GM10266 (cell line): ENCODE data around the gene ZMIZ1.

Experiments used
- DNase-seq: peaks from one replicate; pipeline ENCODE4 v3.0.0; 2012; ENCODE audit errors: extremely low spot score
- TF ChIP-seq, protein P1 (sequence below): IDR thresholded peaks from 2 replicates; pipeline ENCODE4 v1.5.1; 2012; ENCODE audit warnings: mild to moderate bottlenecking, low read depth; ENCODE audit not compliant: control insufficient read depth, insufficient read depth; ENCODE audit errors: missing control alignments

Gene ZMIZ1

DNA sequence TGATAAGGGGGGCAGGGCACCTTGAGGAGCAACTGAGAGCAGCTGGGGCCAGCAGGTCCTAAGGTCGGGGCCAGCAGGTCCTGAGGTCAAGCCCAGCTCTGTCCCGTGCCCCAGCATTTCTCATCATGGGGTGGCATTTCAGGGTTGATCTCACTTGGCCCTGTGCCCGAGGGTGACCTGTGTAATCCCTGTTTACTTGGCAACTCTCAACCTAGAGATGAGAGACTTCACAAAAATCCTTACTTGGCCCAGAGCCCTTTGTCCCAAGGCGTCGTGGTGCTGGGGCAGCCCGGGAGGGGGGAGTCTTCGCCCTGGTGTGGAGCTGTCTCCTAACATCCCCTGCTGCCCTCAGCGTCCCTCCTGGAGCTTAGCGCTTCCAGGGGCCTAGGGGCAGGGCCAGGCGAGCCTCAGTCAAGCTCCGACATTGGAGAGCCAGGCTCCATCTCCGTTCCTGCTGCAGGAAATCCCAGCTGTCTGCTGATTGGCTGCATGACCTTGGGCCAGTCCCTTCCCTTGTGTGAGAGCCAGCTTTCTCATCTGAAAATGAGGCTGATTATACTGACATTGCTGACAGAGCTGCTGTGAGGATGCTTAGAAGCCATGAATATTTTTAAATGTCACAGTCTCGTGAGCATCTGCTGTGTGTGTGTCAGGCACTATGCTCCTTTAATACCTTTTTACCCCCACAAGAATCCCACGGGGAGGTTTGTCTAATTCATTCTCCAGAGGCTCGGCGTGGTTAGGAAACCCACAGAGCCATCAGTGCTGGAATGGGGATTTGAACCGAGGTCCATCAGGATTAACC lies 94.3 kb downstream of the ZMIZ1 start:
- DNase-seq: no peak
- TF ChIP-seq, protein P1, sequence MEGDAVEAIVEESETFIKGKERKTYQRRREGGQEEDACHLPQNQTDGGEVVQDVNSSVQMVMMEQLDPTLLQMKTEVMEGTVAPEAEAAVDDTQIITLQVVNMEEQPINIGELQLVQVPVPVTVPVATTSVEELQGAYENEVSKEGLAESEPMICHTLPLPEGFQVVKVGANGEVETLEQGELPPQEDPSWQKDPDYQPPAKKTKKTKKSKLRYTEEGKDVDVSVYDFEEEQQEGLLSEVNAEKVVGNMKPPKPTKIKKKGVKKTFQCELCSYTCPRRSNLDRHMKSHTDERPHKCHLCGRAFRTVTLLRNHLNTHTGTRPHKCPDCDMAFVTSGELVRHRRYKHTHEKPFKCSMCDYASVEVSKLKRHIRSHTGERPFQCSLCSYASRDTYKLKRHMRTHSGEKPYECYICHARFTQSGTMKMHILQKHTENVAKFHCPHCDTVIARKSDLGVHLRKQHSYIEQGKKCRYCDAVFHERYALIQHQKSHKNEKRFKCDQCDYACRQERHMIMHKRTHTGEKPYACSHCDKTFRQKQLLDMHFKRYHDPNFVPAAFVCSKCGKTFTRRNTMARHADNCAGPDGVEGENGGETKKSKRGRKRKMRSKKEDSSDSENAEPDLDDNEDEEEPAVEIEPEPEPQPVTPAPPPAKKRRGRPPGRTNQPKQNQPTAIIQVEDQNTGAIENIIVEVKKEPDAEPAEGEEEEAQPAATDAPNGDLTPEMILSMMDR: no peak

GRCh38 chr10:79163666-79163975 lies 94.9 kb downstream of the ZMIZ1 start:
- TF ChIP-seq, protein P1: no peak
- no peak for DNase-seq

DNA sequence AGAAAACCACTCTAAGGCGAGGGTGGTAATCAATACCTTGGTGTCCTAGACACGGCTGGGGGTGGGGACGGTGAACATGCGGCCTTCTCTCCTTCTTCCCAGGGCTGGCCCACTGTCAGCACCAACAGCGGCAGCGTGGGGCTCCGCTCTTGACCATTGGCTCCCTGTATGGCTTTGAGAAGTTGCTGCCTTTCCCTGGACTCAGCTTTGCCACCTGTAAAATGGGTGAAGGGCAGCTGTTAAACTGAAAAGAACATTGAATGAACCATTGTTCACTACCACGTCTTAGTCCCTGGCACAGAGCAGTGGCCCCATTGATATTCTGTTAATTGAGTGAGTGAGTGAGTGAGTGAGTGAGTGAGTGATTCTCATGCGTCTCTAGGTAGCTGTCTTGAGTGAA lies 95.3 kb downstream of the ZMIZ1 start:
- no peak for DNase-seq
- TF ChIP-seq, protein P1: no peak

DNA sequence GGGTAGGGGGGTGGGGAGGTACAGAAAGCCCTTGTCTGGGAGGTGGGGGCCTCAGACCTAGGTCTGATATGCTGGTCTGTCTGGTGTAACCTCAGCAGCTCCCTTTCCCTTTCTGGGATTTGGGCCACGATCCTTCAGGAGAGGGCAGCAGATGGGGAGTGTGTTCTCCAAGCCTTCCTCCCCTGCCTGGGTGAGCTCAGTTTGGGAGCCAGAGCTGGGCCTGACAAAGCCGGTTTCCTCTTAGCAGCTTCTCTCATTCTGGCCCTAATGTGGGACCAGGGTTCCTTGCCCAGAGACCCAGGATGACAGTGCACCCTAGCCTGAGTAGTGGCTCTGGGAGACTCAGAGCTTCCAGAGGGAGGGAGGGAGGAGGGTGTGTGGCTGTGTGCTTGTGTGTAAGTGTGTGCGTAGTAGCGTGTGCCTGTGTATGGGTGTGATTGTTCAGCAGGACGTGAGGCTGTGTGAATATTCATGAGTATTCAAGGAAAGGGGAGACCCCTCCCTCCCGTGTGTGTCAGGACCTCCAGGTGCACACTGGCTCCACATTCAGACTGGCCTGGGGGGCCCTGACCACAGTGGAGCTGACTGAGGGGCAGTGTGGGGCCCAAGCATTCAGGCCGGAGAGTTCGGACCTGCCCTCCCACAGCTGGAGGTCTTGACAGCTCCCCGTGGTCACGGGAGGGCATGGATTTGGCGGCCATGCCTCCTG lies 96.5 kb downstream of the ZMIZ1 start:
- DNase-seq: no peak
- TF ChIP-seq, protein P1: no peak

- DNase-seq: no peak
- TF ChIP-seq, protein P1: no peak
These were observed 97.6 kb downstream of the ZMIZ1 start for GRCh38 chr10:79166312-79166721.

- DNase-seq: no peak
- TF ChIP-seq, protein P1: no peak
These were observed 98.0 kb downstream of the ZMIZ1 start for GRCh38 chr10:79166741-79167140.

GRCh38 chr10:79167537-79167936 lies 98.8 kb downstream of the ZMIZ1 start:
- TF ChIP-seq, protein P1: no peak
- DNase-seq: no peak
